ENCODE data around the gene SFRP5. TPM values are rescaled to one million over a fixed set of nuclear protein-coding genes. Genes with fewer than 3 reads are reported as not detected.

The SFRP5 gene
- total and polyA plus RNA-seq, 8 donors = 0.24 to 9.1 (median 2.9) TPM

- TF ChIP-seq CTCF (IDR thresholded peaks at IDR 0.05) = no peak
- Histone ChIP-seq H3K27ac (no peak overlapping the region), H3K27me3 (peaks cover 0 to 8% of the 10 kb centered on the region in 2 donors), H3K4me1 (peaks cover 0 to 9% of the 10 kb centered on the region in 2 donors), H3K4me3 (no peak overlapping the region), H3K9me3 (no peaks in the 10 kb centered on the region), H3K36me3 (no peaks in the 10 kb centered on the region)
- intact Hi-C loops (cut with DNase I) = no loop called here
- ATAC-seq (no peak), DNase-seq (no peak)
Observed at GRCh38 chr10:97779492-97779891, 7.7 kb upstream of the SFRP5 start.

- no peaks in the 10 kb centered on the region for H3K9me3 ChIP-seq
- no peak for DNase-seq
- intact Hi-C loops (cut with DNase I) = no loop called here
- H3K36me3 ChIP-seq = no peaks in the 10 kb centered on the region
- H3K27me3 ChIP-seq = peaks cover 0 to 13% of the 10 kb centered on the region in 2 donors
- H3K4me3 ChIP-seq = no peak overlapping the region
- no peak overlapping the region for H3K27ac ChIP-seq
- ATAC-seq = no peak
- peaks cover 0 to 9% of the 10 kb centered on the region in 2 donors for H3K4me1 ChIP-seq
- no peak for TF ChIP-seq CTCF (IDR thresholded peaks at IDR 0.05)
Observed at GRCh38 chr10:97778452-97779302, 6.9 kb upstream of the SFRP5 start.

- no peak for TF ChIP-seq CTCF (IDR thresholded peaks at IDR 0.05)
Observed at GRCh38 chr10:97777143-97777542, 5.3 kb upstream of the SFRP5 start.

GRCh38 chr10:97774811-97775294 is 3.1 kb upstream of the SFRP5 start:
- Histone ChIP-seq H3K4me1 (peaks cover 3 to 8% of the 10 kb centered on the region in 2 donors), H3K36me3 (no peaks in the 10 kb centered on the region), H3K4me3 (no peak overlapping the region), H3K27me3 (peaks cover 25 to 51% of the 10 kb centered on the region in 2 donors), H3K9me3 (no peaks in the 10 kb centered on the region), H3K27ac (no peak overlapping the region)
- intact Hi-C loops (cut with DNase I) = no loop called here
- ATAC-seq (peak; percentile 78), DNase-seq (peak in 1 of 4 donors; percentile 65)
- TF ChIP-seq CTCF (IDR thresholded peaks at IDR 0.05) = no peak

More at GRCh38 chr10:97777143-97777542, 5.3 kb upstream of the SFRP5 start:
- ATAC-seq (no peak), DNase-seq (no peak)
- Histone ChIP-seq H3K4me3 (no peak overlapping the region), H3K27me3 (peaks cover 7 to 28% of the 10 kb centered on the region in 2 donors), H3K4me1 (peaks cover 0 to 9% of the 10 kb centered on the region in 2 donors), H3K27ac (no peak overlapping the region), H3K9me3 (no peaks in the 10 kb centered on the region), H3K36me3 (no peaks in the 10 kb centered on the region)
- intact Hi-C loops (cut with DNase I) = no loop called here

- no peak for TF ChIP-seq CTCF (IDR thresholded peaks at IDR 0.05)
- no peaks in the 10 kb centered on the region for H3K9me3 ChIP-seq
- no peaks in the 10 kb centered on the region for H3K36me3 ChIP-seq
- H3K27ac ChIP-seq = no peak overlapping the region
- peaks cover 3 to 11% of the 10 kb centered on the region in 2 donors for H3K4me1 ChIP-seq
- intact Hi-C loops (cut with DNase I) = no loop called here
- DNase-seq (no peak), ATAC-seq (no peak)
- peaks cover 25 to 57% of the 10 kb centered on the region in 2 donors for H3K27me3 ChIP-seq
- no peak overlapping the region for H3K4me3 ChIP-seq
Observed at GRCh38 chr10:97773096-97773495, 1.3 kb upstream of the SFRP5 start.

All from left lung (tissue), 10 donors.